ENCODE measurements around the gene OVAAL. TPM values are rescaled to one million over a fixed set of nuclear protein-coding genes. Genes with fewer than 3 reads are reported as not detected.

The OVAAL gene
- total and polyA plus RNA-seq, 9 of the 15 experiments (the other 6 are each of a cell fraction or from before 2014, with no cell fraction given), result 0.04 to 0.18 (median 0.08) TPM; not detected in 4

GRCh38 chr1:180611016-180611930 is 52.5 kb downstream of the OVAAL start:
- H3K4me1 ChIP-seq (replicated peaks in 1 of 2; ENCODE audit: control insufficient read depth in 2 of 2, insufficient read depth in 2 of 2, low read length in 2 of 2), result peaks cover 12 to 54% of the 10 kb centered on the region in 2 experiments
- peak overlapping the region; percentile 94 for H2AFZ ChIP-seq (ENCODE audit: low read depth, low read length)
- peak; percentile 79 to 94 (median 83) for DNase-seq (ENCODE audit: extremely low read depth in 1 of 4, low spot score in 3 of 4)
- intact Hi-C loops (cut with micrococcal nuclease) (loop anchor here (1.0 to 2.0 kb wide), 3 partner anchors 20 to 48 kb away; no protein-coding TSS in a partner anchor), in situ Hi-C loops (cut with MboI) (no loop called here)
- ChIA-PET POLR2A (interaction anchor here (0.7 to 3.0 kb wide), 14 partner anchors 8 to 370 kb away, joined by 3 to 19 read pairs (median 4); partner anchors contain the start of genes ACBD6 and XPR1), CTCF (ENCODE audit: low intra/inter-chr PET ratio) (no interaction called here)
- no peaks in the 10 kb centered on the region for H3K27me3 ChIP-seq (ENCODE audit: control insufficient read depth in 2 of 2, insufficient read depth in 2 of 2, low read length in 2 of 2)
- H3K9ac ChIP-seq (ENCODE audit: insufficient read depth in 1 of 2, low read depth in 2 of 2, low read length in 2 of 2), result peak overlapping the region in 1 of 2 experiments; percentile 79; a peak in 2 of 4 replicates
- BruUV-seq (replicated peaks), result TSS peak; percentile 84
- no peaks in the 10 kb centered on the region for H3K36me3 ChIP-seq (ENCODE audit: control insufficient read depth, insufficient read depth, low read length)
- H3K4me3 ChIP-seq, result no peak overlapping the region
- H3K79me2 ChIP-seq (ENCODE audit: control insufficient read depth, insufficient read depth, low read length), result no peaks in the 10 kb centered on the region
- peak; percentile 87 for ATAC-seq
- peak overlapping the region; percentile 81 for H3K4me2 ChIP-seq (ENCODE audit: insufficient read depth, low read length)
- no peaks in the 10 kb centered on the region for H4K20me1 ChIP-seq (replicated peaks; ENCODE audit: control insufficient read depth, insufficient read depth, low read length)
- H3K27ac ChIP-seq (ENCODE audit: extremely low read depth, low read depth, low read length), result peak overlapping the region; percentile 91
- no peaks in the 10 kb centered on the region for H3K9me1 ChIP-seq (ENCODE audit: control insufficient read depth, insufficient read depth, low read length)
- no peaks in the 10 kb centered on the region for H3K9me3 ChIP-seq (replicated peaks; ENCODE audit: control insufficient read depth, insufficient read depth, low read depth, low read length)
- FAIRE-seq, result peak; percentile 93
- 0% methylated on average over 9 of the region's 9 CpGs for WGBS (ENCODE audit: insufficient coverage, low coverage, missing lambda C conversion rate)
- TF ChIP-seq NBN (IDR thresholded peaks at IDR 0.05; ENCODE audit: low read depth) (peak; percentile 53; the same call in 1 of the 2 replicates), CBFA2T2 (conservative IDR thresholded peaks at IDR 0.05) (peak; percentile 73), ZNF644 (tag; IDR thresholded peaks at IDR 0.05; ENCODE audit: low read depth) (peak; percentile 55), RREB1 (CRISPR knock-in tag; IDR thresholded peaks at IDR 0.05) (peak; percentile 59; the same call in 1 of the 2 replicates), ZFP91 (CRISPR knock-in tag; IDR thresholded peaks at IDR 0.05) (peak; percentile 77; the same call in 1 of the 2 replicates), SAP30 (IDR thresholded peaks at IDR 0.05; ENCODE audit: borderline replicate concordance, insufficient read depth, low read depth, low read length, poor library complexity, severe bottlenecking) (no peak), ZMIZ1 (IDR thresholded peaks at IDR 0.05; ENCODE audit: low read depth in 2 of 2, low read length in 2 of 2) (peak in 1 of 2 experiments; percentile 73; a peak in 1 of 4 replicates), CREM (IDR thresholded peaks at IDR 0.05; ENCODE audit: low read depth) (peak; percentile 85)
